ENCODE results near the gene ARHGAP4. TPM values are rescaled to one million over a fixed set of nuclear protein-coding genes. Genes with fewer than 3 reads are reported as not detected.

ARHGAP4 gene
- total and polyA plus RNA-seq, 2 experiments from 2014 or later, result 6.2 to 6.4 TPM

DNA sequence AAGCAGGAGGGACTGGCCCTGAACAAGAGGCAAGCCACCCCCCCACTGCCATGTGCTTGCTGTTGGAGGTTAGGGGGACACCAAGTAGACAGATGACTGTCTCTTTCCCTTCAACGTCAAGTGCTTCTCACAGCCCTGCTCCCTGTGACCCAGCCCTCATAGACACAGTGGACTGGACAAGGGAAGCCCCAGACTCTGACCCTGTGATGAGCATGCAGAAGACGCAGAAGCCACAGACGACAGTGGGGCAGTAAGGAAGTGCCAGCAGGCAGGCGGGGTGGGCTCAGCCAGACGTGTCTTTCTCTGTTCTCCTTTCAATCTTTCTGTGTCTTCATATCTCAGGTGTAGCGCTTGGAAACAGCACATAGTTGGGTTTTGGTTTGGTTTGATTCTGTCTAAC lies 37.7 kb downstream of the ARHGAP4 start:
- TF ChIP-seq, protein P1, sequence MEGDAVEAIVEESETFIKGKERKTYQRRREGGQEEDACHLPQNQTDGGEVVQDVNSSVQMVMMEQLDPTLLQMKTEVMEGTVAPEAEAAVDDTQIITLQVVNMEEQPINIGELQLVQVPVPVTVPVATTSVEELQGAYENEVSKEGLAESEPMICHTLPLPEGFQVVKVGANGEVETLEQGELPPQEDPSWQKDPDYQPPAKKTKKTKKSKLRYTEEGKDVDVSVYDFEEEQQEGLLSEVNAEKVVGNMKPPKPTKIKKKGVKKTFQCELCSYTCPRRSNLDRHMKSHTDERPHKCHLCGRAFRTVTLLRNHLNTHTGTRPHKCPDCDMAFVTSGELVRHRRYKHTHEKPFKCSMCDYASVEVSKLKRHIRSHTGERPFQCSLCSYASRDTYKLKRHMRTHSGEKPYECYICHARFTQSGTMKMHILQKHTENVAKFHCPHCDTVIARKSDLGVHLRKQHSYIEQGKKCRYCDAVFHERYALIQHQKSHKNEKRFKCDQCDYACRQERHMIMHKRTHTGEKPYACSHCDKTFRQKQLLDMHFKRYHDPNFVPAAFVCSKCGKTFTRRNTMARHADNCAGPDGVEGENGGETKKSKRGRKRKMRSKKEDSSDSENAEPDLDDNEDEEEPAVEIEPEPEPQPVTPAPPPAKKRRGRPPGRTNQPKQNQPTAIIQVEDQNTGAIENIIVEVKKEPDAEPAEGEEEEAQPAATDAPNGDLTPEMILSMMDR (IDR thresholded peaks at IDR 0.05; ENCODE audit: poor library complexity), result no peak
- TF ChIP-seq EZH2 (IDR thresholded peaks at IDR 0.05; ENCODE audit: borderline replicate concordance), result no peak
- no peak for TF ChIP-seq EZH2phosphoT487 (IDR thresholded peaks at IDR 0.05; ENCODE audit: low read depth, severe bottlenecking, unreplicated experiment)
- H4K20me1 ChIP-seq (ENCODE audit: insufficient read depth, poor library complexity, severe bottlenecking), result no peaks in the 10 kb centered on the region
- H3K27ac ChIP-seq, result no peak overlapping the region
- H3K4me1 ChIP-seq (ENCODE audit: insufficient read depth), result no peaks in the 10 kb centered on the region
- H3K9me2 ChIP-seq (replicated peaks; ENCODE audit: insufficient read depth), result no peaks in the 10 kb centered on the region
- no peak overlapping the region for H3K4me2 ChIP-seq
- no peak overlapping the region for H3K4me3 ChIP-seq
- H3K36me3 ChIP-seq (replicated peaks; ENCODE audit: insufficient read depth, low read depth), result no peaks in the 10 kb centered on the region
- H3K27me3 ChIP-seq, result peaks cover 29% of the 10 kb centered on the region
- H3K79me2 ChIP-seq, result no peaks in the 10 kb centered on the region
- 68% methylated on average over 6 of the region's 6 CpGs for WGBS (ENCODE audit: low lambda C conversion rate, missing lambda C conversion rate)
- DNase-seq (ENCODE audit: low spot score), result no peak
- no peak overlapping the region for H2AFZ ChIP-seq
- no peaks in the 10 kb centered on the region for H3K9me3 ChIP-seq (ENCODE audit: low read depth)

DNA sequence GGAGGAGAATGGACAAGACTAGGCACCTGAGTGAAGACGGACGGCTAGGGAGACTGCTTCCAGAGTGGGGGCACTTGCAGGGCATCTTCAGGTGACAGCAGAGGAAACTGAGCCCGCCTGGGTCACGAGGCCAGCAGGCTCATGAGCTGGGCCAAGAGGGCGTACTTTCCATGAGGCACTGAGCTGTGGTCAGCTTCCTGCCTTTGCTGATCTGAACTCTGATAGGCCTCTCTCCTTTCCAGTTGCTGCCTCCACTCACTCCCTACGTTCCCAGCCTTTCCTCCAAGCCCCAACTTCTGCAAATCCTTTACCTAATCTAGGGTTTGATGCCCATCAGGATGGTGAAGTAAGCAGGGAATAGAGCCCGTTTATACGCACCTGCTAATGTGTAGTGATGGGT lies 38.7 kb downstream of the ARHGAP4 start:
- Histone ChIP-seq H3K79me2 (no peaks in the 10 kb centered on the region), H3K4me1 (ENCODE audit: insufficient read depth) (no peaks in the 10 kb centered on the region), H3K36me3 (replicated peaks; ENCODE audit: insufficient read depth, low read depth) (no peaks in the 10 kb centered on the region), H3K4me3 (no peak overlapping the region), H3K9me2 (replicated peaks; ENCODE audit: insufficient read depth) (no peaks in the 10 kb centered on the region), H4K20me1 (ENCODE audit: insufficient read depth, poor library complexity, severe bottlenecking) (no peaks in the 10 kb centered on the region), H3K4me2 (no peak overlapping the region), H3K27me3 (peaks cover 29% of the 10 kb centered on the region), H3K27ac (no peak overlapping the region), H2AFZ (no peak overlapping the region), H3K9me3 (ENCODE audit: low read depth) (no peaks in the 10 kb centered on the region)
- TF ChIP-seq, protein P1 (IDR thresholded peaks at IDR 0.05; ENCODE audit: poor library complexity), result no peak
- TF ChIP-seq EZH2 (IDR thresholded peaks at IDR 0.05; ENCODE audit: borderline replicate concordance), result peak; percentile 1
- 70% methylated on average over 8 of the region's 8 CpGs for WGBS (ENCODE audit: low lambda C conversion rate, missing lambda C conversion rate)
- DNase-seq (ENCODE audit: low spot score), result no peak

DNA sequence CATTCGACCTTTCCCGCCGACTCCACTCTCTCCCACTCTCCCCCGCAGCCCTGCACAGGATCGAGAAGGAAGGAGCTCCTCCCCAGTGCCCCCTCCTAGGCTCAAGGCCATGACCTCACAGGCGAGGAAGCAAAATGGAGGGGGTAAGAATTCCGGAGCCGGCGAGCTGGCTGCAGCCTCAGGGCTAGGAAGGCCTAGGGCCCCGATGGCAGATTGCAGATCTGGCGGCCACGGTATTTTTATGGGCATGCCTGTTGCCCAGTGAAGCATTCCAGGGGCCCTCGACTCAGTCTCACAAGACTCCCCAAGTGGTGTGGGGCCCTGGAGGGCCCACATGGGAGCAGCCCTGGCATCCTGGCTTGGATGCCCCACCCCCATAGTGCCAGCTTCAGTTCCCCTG lies 39.1 kb downstream of the ARHGAP4 start:
- no peak overlapping the region for H3K4me3 ChIP-seq
- no peak for DNase-seq (ENCODE audit: low spot score)
- no peaks in the 10 kb centered on the region for H3K79me2 ChIP-seq
- no peak for TF ChIP-seq EZH2phosphoT487 (IDR thresholded peaks at IDR 0.05; ENCODE audit: low read depth, severe bottlenecking, unreplicated experiment)
- no peak for TF ChIP-seq EZH2 (IDR thresholded peaks at IDR 0.05; ENCODE audit: borderline replicate concordance)
- TF ChIP-seq, protein P1 (IDR thresholded peaks at IDR 0.05; ENCODE audit: poor library complexity), result no peak
- no peak overlapping the region for H2AFZ ChIP-seq
- no peaks in the 10 kb centered on the region for H3K4me1 ChIP-seq (ENCODE audit: insufficient read depth)
- H3K27ac ChIP-seq, result no peak overlapping the region
- no peaks in the 10 kb centered on the region for H3K9me2 ChIP-seq (replicated peaks; ENCODE audit: insufficient read depth)
- H4K20me1 ChIP-seq (ENCODE audit: insufficient read depth, poor library complexity, severe bottlenecking), result no peaks in the 10 kb centered on the region
- WGBS (ENCODE audit: low lambda C conversion rate, missing lambda C conversion rate), result 52% methylated on average over 13 of the region's 13 CpGs
- H3K9me3 ChIP-seq (ENCODE audit: low read depth), result no peaks in the 10 kb centered on the region
- peaks cover 29% of the 10 kb centered on the region for H3K27me3 ChIP-seq
- H3K36me3 ChIP-seq (replicated peaks; ENCODE audit: insufficient read depth, low read depth), result no peaks in the 10 kb centered on the region
- no peak overlapping the region for H3K4me2 ChIP-seq
